MCF 10A (cell line): Measurements from ENCODE around the gene ATP5PF. TPM values are rescaled to one million over a fixed set of nuclear protein-coding genes. Genes with fewer than 3 reads are reported as not detected.

Experiments used
- BruUV-seq: library from RNA; stranded (reverse); fragments of 400-500 nt; replicated peaks from 2 replicates; lab custom pipeline; 2021; lab: Mats Ljungman, UMichigan
- CTCF ChIA-PET: fragments of 300-600 bp; sonication (Branson Sonifier 250); formaldehyde crosslinking; extraction: SDS; loops from one replicate; lab custom pipeline; 2021; ENCODE audit warnings: antibody characterized with exemption, inconsistent platforms; lab: Yijun Ruan, JAX
- POLR2A ChIA-PET: fragments of 300-600, 350-650 bp; sonication (Branson Sonifier 250); formaldehyde crosslinking; extraction: SDS; loops from one replicate; lab custom pipeline; 2020; ENCODE audit warnings: antibody characterized with exemption, inconsistent platforms; lab: Yijun Ruan, JAX
- DNase-seq: peaks from one replicate; pipeline ENCODE4 v3.0.0-alpha.2; 2018; ENCODE audit not compliant: unreplicated experiment
- H3K27ac Mint-ChIP-seq: one replicate; pipeline ENCODE4 v1.8.0; 2022; ENCODE audit warnings: mild to moderate bottlenecking, low read depth, mixed read lengths; ENCODE audit not compliant: unreplicated experiment
- H3K27me3 Mint-ChIP-seq: one replicate; pipeline ENCODE4 v1.8.0; 2022; ENCODE audit warnings: mixed read lengths; ENCODE audit not compliant: insufficient read depth, unreplicated experiment
- H3K36me3 Mint-ChIP-seq: one replicate; pipeline ENCODE4 v1.8.0; 2022; ENCODE audit warnings: mild to moderate bottlenecking, moderate library complexity, mixed read lengths; ENCODE audit not compliant: insufficient read depth, unreplicated experiment
- H3K4me1 Mint-ChIP-seq: one replicate; pipeline ENCODE4 v1.8.0; 2022; ENCODE audit warnings: mixed read lengths; ENCODE audit not compliant: insufficient read depth, unreplicated experiment
- H3K4me3 Mint-ChIP-seq: one replicate; pipeline ENCODE4 v1.8.0; 2022; ENCODE audit warnings: mild to moderate bottlenecking, moderate library complexity, mixed read lengths; ENCODE audit not compliant: unreplicated experiment
- H3K9me3 Mint-ChIP-seq: one replicate; pipeline ENCODE4 v1.8.0; 2022; ENCODE audit warnings: mixed read lengths; ENCODE audit not compliant: unreplicated experiment
- intact Hi-C: fragments of 100-400 bp; cut with micrococcal nuclease; formaldehyde crosslinking; loops from 2 replicates; pipeline ENCODE4 v1.14.1; 2022
- total RNA-seq: library from RNA; stranded (reverse); gene quantifications from 2 replicates; pipeline ENCODE4 v1.2.3, GENCODE V29; 2022
- TF ChIP-seq, protein P1 (sequence below): fragments of 200-600 bp; IDR thresholded peaks from one replicate; pipeline ENCODE4 v1.8.0; 2022; ENCODE audit warnings: antibody characterized with exemption, mild to moderate bottlenecking; ENCODE audit not compliant: unreplicated experiment

The ATP5PF gene
- total RNA-seq, 1 experiment from 2014 or later = 143 TPM

DNA sequence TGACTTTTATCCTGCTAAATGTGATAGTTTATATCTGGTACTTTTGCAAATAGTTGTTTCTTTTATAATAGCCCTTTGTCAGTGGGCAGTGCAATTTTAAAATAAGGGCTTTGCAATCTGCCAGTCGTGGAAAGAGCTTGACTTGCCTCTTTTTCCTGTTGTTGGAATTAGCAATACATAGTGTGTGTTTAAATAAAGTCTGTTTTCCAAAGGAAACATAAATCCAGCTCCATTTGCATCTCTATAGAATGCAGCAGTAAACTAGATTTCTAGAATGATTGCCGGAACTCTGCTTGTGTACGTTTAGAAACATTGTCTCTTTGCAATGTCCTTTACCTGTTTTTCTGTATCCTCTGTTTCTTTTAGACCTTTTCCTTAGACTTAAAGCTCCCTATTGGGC is 33.2 kb upstream of the ATP5PF start:
- no peak for DNase-seq
- CTCF ChIA-PET = interaction anchor here (0.6 to 0.8 kb wide), 3 partner anchors 21 to 1799 kb away, joined by 3 to 4 read pairs (median 3); no protein-coding TSS in a partner anchor

DNA sequence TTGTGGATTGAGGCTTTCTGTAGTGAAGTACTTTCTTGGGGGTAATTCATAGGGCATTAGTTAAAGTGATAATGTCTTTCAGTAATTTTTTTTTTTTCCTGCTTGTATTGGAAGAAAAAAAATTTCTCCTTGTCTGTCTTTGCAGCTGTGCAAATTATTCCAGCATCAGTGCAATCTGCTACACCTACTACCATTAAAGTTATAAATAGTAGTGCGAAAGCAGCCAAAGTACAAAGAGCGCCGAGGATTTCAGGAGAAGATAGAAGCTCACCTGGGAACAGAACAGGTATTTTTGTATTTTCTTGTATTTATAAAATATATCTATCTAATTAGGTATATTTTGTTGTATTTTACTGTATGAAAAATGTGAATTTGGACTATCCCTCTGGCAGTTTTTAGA is 29.4 kb upstream of the ATP5PF start:
- peaks cover 7% of the 10 kb centered on the region for H3K4me1 Mint-ChIP-seq
- no peak overlapping the region for H3K4me3 Mint-ChIP-seq
- H3K9me3 Mint-ChIP-seq = no peaks in the 10 kb centered on the region
- no peak overlapping the region for H3K27ac Mint-ChIP-seq
- CTCF ChIA-PET = interaction anchor here (0.7 to 1.1 kb wide), 2 partner anchors 117 to 296 kb away, joined by 3 read pairs; no protein-coding TSS in a partner anchor
- TF ChIP-seq, protein P1, sequence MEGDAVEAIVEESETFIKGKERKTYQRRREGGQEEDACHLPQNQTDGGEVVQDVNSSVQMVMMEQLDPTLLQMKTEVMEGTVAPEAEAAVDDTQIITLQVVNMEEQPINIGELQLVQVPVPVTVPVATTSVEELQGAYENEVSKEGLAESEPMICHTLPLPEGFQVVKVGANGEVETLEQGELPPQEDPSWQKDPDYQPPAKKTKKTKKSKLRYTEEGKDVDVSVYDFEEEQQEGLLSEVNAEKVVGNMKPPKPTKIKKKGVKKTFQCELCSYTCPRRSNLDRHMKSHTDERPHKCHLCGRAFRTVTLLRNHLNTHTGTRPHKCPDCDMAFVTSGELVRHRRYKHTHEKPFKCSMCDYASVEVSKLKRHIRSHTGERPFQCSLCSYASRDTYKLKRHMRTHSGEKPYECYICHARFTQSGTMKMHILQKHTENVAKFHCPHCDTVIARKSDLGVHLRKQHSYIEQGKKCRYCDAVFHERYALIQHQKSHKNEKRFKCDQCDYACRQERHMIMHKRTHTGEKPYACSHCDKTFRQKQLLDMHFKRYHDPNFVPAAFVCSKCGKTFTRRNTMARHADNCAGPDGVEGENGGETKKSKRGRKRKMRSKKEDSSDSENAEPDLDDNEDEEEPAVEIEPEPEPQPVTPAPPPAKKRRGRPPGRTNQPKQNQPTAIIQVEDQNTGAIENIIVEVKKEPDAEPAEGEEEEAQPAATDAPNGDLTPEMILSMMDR = no peak
- H3K36me3 Mint-ChIP-seq = peaks cover 62% of the 10 kb centered on the region
- BruUV-seq = no TSS peak
- DNase-seq = no peak
- POLR2A ChIA-PET = interaction anchor here (0.7 kb wide), 1 partner anchor 16 kb away, joined by 3 read pairs; no protein-coding TSS in a partner anchor
- intact Hi-C loops = no loop called here
- no peaks in the 10 kb centered on the region for H3K27me3 Mint-ChIP-seq

More for the DNA sequence above, 33.2 kb upstream of the ATP5PF start:
- H3K27me3 Mint-ChIP-seq = no peaks in the 10 kb centered on the region
- no peaks in the 10 kb centered on the region for H3K9me3 Mint-ChIP-seq
- intact Hi-C loops = no loop called here
- H3K4me1 Mint-ChIP-seq = no peaks in the 10 kb centered on the region
- no peak overlapping the region for H3K27ac Mint-ChIP-seq
- BruUV-seq = no TSS peak
- TF ChIP-seq, protein P1 = no peak
- no peak overlapping the region for H3K4me3 Mint-ChIP-seq
- POLR2A ChIA-PET = interaction anchor here (0.7 to 1.4 kb wide), 3 partner anchors 12 to 121 kb away, joined by 3 to 5 read pairs (median 4); partner anchors contain the start of genes ATP5PF and GABPA
- peaks cover 40% of the 10 kb centered on the region for H3K36me3 Mint-ChIP-seq

DNA sequence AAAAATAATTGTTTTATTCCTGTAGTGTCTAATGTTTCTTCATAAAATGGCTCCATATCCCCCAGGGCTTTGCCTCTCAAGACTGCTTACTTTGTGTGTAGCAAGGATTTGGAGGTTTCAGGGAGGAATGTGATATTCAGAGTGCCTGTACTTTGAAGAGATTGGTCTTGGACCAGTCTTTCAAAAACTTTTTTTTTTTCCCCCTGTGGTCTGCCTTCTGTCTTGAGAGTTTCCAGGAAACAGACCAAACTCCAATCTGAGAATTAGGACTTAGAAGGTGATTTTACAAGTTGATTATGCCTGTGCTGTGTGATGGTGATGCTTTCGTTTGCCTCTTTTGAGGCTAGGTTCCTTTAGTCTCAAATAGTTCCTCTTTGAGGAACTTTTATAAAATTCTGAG is 26.0 kb upstream of the ATP5PF start:
- Mint-ChIP-seq H3K36me3 (peaks cover 61% of the 10 kb centered on the region), H3K4me3 (no peak overlapping the region), H3K9me3 (no peaks in the 10 kb centered on the region), H3K27ac (no peak overlapping the region), H3K4me1 (peaks cover 12% of the 10 kb centered on the region), H3K27me3 (no peaks in the 10 kb centered on the region)
- no peak for DNase-seq
- ChIA-PET CTCF (no interaction called here), POLR2A (interaction anchor here (0.9 to 1.7 kb wide), 2 partner anchors 10 to 26 kb away, joined by 4 to 6 read pairs; partner anchors contain the start of genes ATP5PF and GABPA)
- no TSS peak for BruUV-seq
- TF ChIP-seq, protein P1 = no peak
- intact Hi-C loops = no loop called here

DNA sequence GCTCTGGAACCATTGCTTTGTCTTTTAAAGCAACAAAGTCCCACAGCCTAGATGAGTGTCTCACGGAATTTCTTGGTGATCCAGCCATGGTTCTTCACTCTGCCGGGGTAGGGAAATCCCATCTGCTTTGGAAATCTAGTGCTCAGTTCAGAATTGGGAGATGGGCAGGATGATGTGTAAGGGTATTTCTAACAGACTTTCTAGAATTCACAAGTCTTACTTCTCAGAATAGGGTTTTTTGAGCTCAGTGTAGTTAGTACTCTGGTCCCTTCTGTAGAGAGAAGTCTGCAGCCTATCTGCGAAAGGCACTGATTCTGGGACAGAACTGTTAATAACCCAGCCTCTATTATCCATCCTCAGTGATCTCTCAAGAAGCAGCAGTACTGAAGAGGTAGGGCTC is 25.4 kb upstream of the ATP5PF start:
- CTCF ChIA-PET = interaction anchor here (1.0 kb wide), 1 partner anchor 102 kb away, joined by 3 read pairs; no protein-coding TSS in a partner anchor
- peak overlapping the region; percentile 53 for H3K27ac Mint-ChIP-seq

More for the DNA sequence above, 25.4 kb upstream of the ATP5PF start:
- intact Hi-C loops = no loop called here
- Mint-ChIP-seq H3K27me3 (no peaks in the 10 kb centered on the region), H3K4me1 (peaks cover 12% of the 10 kb centered on the region), H3K4me3 (no peak overlapping the region), H3K36me3 (peaks cover 61% of the 10 kb centered on the region), H3K9me3 (no peaks in the 10 kb centered on the region)
- POLR2A ChIA-PET = interaction anchor here (1.3 kb wide), 1 partner anchor 24 kb away, joined by 3 read pairs; no protein-coding TSS in a partner anchor
- DNase-seq = no peak
- no TSS peak for BruUV-seq
- TF ChIP-seq, protein P1 = no peak
